ENCODE data around the gene CLIP2. TPM values are rescaled to one million over a fixed set of nuclear protein-coding genes. Genes with fewer than 3 reads are reported as not detected.
"Not testable (repeated sequence)": the region's sequence is repeated elsewhere in the genome, so short reads cannot be mapped to it uniquely, and the experiment has no call there.

Gene CLIP2
- total RNA-seq, 1 donor, result 55.7 TPM

GRCh38 chr7:74424291-74424880, 135.2 kb downstream of the CLIP2 start:
- no peak overlapping the region for H3K4me3 ChIP-seq (ENCODE audit: low read depth, low read length)
- no peak for TF ChIP-seq CTCF (IDR thresholded peaks at IDR 0.05; ENCODE audit: insufficient read depth, low read depth, low read length)
- DNase-seq (ENCODE audit: low read depth), result no peak

GRCh38 chr7:74428023-74428422, 138.8 kb downstream of the CLIP2 start:
- H3K4me3 ChIP-seq (ENCODE audit: low read depth, low read length), result no peak overlapping the region
- no peak for DNase-seq (ENCODE audit: low read depth)
- TF ChIP-seq CTCF (IDR thresholded peaks at IDR 0.05; ENCODE audit: insufficient read depth, low read depth, low read length), result no peak

- H3K4me3 ChIP-seq (ENCODE audit: low read depth, low read length), result no peak overlapping the region
- peak; percentile 63 for DNase-seq (ENCODE audit: low read depth)
- TF ChIP-seq CTCF (IDR thresholded peaks at IDR 0.05; ENCODE audit: insufficient read depth, low read depth, low read length), result no peak
Measured at GRCh38 chr7:74429153-74429747, 140.0 kb downstream of the CLIP2 start.

- H3K4me3 ChIP-seq (ENCODE audit: low read depth, low read length); DNase-seq (ENCODE audit: low read depth): not testable (repeated sequence)
Measured at GRCh38 chr7:74430409-74430808, 141.2 kb downstream of the CLIP2 start.

GRCh38 chr7:74430961-74431466, 141.8 kb downstream of the CLIP2 start:
- DNase-seq (ENCODE audit: low read depth), result no peak
- no peak for TF ChIP-seq CTCF (IDR thresholded peaks at IDR 0.05; ENCODE audit: insufficient read depth, low read depth, low read length)
- no peak overlapping the region for H3K4me3 ChIP-seq (ENCODE audit: low read depth, low read length)

- DNase-seq (ENCODE audit: low read depth); H3K4me3 ChIP-seq (ENCODE audit: low read depth, low read length): not testable (repeated sequence)
Measured at GRCh38 chr7:74437291-74437571, 148.0 kb downstream of the CLIP2 start.

GRCh38 chr7:74438327-74438726, 149.1 kb downstream of the CLIP2 start:
- TF ChIP-seq CTCF (IDR thresholded peaks at IDR 0.05; ENCODE audit: insufficient read depth, low read depth, low read length), result no peak
- no peak overlapping the region for H3K4me3 ChIP-seq (ENCODE audit: low read depth, low read length)
- no peak for DNase-seq (ENCODE audit: low read depth)

- TF ChIP-seq CTCF (IDR thresholded peaks at IDR 0.05; ENCODE audit: insufficient read depth, low read depth, low read length), result no peak
- DNase-seq (ENCODE audit: low read depth), result no peak
- H3K4me3 ChIP-seq (ENCODE audit: low read depth, low read length), result no peak overlapping the region
Measured at GRCh38 chr7:74439541-74439940, 150.3 kb downstream of the CLIP2 start.

GRCh38 chr7:74440143-74440542, 150.9 kb downstream of the CLIP2 start:
- not testable (repeated sequence) for DNase-seq (ENCODE audit: low read depth); H3K4me3 ChIP-seq (ENCODE audit: low read depth, low read length)
